Ovary (tissue), 9 donors: ENCODE measurements around the gene LRTM1. TPM values are rescaled to one million over a fixed set of nuclear protein-coding genes. Genes with fewer than 3 reads are reported as not detected.

Experiments used
- DNase-seq, 5 donors: peaks; one replicate each; pipeline ENCODE4 v3.0.0-alpha.2; 2019 to 2020
- H3K27ac ChIP-seq, 2 donors: fragments of 200-600 bp; one replicate each; pipeline versions ENCODE4 v1.5.1 to v1.8.0; 2019 to 2022
- H3K27me3 ChIP-seq: fragments of 200-600 bp; one replicate; pipeline ENCODE4 v1.8.0; 2022
- H3K36me3 ChIP-seq: fragments of 200-600 bp; sonication (generic); one replicate; pipeline ENCODE4 v1.5.1; 2019
- H3K4me1 ChIP-seq: one replicate; pipeline ENCODE4 v1.8.1; 2013; ENCODE audit warnings: mild to moderate bottlenecking, moderate library complexity; ENCODE audit not compliant: insufficient read depth
- H3K4me3 ChIP-seq: fragments of 200-600 bp; sonication (generic); one replicate; pipeline ENCODE4 v1.5.1; 2017
- H3K9me3 ChIP-seq, 2 donors: fragments of 200-600 bp in 1 of 2; sonication (generic) in 1 of 2; one replicate each; pipeline versions ENCODE4 v1.5.1 to v1.8.1; 2013 to 2019; ENCODE audit warnings: mild to moderate bottlenecking in 1 of 2, moderate library complexity in 1 of 2
- EP300 ChIP-seq: sonication (generic); formaldehyde crosslinking; IDR thresholded peaks from one replicate; pipeline ENCODE4 v1.6.1; 2017; ENCODE audit warnings: antibody characterized with exemption
- POLR2A ChIP-seq: fragments of 450-650 bp; IDR thresholded peaks from one replicate; pipeline ENCODE4 v1.6.1; 2017; ENCODE audit warnings: antibody characterized with exemption, mild to moderate bottlenecking, moderate library complexity
- WGBS, 3 donors: extraction: QIAGEN DNeasy Blood & Tissue Kit in 1 of 3; methylation state at CpG; one replicate each; pipeline versions ENCODE4 v1.1.5 to v1.1.7; 2013 to 2017; 5-methylcytosine and 5-hydroxymethylcytosine counted together
- intact Hi-C, 4 donors: fragments of 100-400 bp; cut with DNase I; formaldehyde crosslinking; loops; one replicate each; pipeline versions ENCODE4 v1.11.0 to v1.15.1; 2022 to 2023
- polyA plus RNA-seq, 2 donors: library from polyadenylated mRNA; stranded (reverse); fragments of 200-250 nt in 1 of 2; fragments of 350-450 nt in 1 of 2; fragmentation: Illumina TruSeq in 1 of 2; extraction: RNeasy Lipid Tissue Mini Kit (QIAGEN cat#74804) in 1 of 2; gene quantifications; one replicate each; pipeline ENCODE4 v1.2.3, GENCODE V29; 2013 to 2014
- total RNA-seq, 7 donors: library from RNA; depleted of rRNA in 2 of 7; stranded (reverse); fragments of >200 nt in 2 of 7; fragmentation: NEBNext Ultra II Directional in 3 of 7; extraction: Animal tissue kit (Norgen Biotek cat#: 25700) in 3 of 7; gene quantifications; one replicate each; pipeline versions ENCODE4 v1.1.0 to v1.2.4, GENCODE V29; 2016 to 2023
- TF ChIP-seq, protein P1 (sequence below), 3 donors: fragments of 450-650 bp in 2 of 3; fragments of 200-600 bp in 1 of 3; IDR thresholded peaks; one replicate each; pipeline versions ENCODE4 v1.5.1 to v1.8.0; 2016 to 2022; ENCODE audit warnings: antibody characterized with exemption in 3 of 3, mild to moderate bottlenecking in 1 of 3
- donor health status: DM: no; HTN: no; CAD: no; lungs with moderate emphysema.
- donor health status: DM: no; HTN: no; CAD: no.
- donor health status: Bipolar disorder and iron deficiency.
- donor health status: DM: yes; HTN: yes; CAD: no.
- donor health status: DM: no; HTN: no; CAD: no.
- donor health status: DM: yes; HTN: yes; CAD: no.

LRTM1 gene
- total and polyA plus RNA-seq, 9 donors = not detected

DNA sequence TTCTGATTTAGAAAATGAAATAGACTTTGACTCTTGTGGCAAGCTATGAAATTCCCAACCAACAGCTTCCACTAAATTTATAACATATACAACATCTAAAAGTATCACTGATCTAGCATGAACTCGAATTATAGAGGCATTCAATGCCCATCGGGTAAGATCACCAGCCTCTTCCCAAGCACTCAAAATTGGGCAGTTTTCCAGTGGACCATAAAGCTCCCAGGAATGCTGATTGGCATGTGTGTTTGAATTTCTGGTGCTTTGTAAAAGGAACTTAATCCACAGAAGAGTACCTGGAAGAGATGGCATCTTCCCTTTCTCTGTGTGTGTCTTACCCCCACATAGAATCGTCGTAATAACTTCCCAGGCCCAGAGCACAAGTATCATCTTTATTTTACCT is 10.0 kb downstream of the LRTM1 start:
- intact Hi-C loops = no loop called here
- Histone ChIP-seq H3K4me1 (peaks cover 2% of the 10 kb centered on the region), H3K27me3 (no peaks in the 10 kb centered on the region), H3K4me3 (no peak overlapping the region), H3K27ac (no peak overlapping the region), H3K36me3 (no peaks in the 10 kb centered on the region), H3K9me3 (no peaks in the 10 kb centered on the region)
- no peak for DNase-seq
- 83 to 96% (median 88%) methylated on average over 4 of the region's 4 CpGs for WGBS, 3 donors
- TF ChIP-seq POLR2A (no peak), EP300 (no peak)
- TF ChIP-seq, protein P1, sequence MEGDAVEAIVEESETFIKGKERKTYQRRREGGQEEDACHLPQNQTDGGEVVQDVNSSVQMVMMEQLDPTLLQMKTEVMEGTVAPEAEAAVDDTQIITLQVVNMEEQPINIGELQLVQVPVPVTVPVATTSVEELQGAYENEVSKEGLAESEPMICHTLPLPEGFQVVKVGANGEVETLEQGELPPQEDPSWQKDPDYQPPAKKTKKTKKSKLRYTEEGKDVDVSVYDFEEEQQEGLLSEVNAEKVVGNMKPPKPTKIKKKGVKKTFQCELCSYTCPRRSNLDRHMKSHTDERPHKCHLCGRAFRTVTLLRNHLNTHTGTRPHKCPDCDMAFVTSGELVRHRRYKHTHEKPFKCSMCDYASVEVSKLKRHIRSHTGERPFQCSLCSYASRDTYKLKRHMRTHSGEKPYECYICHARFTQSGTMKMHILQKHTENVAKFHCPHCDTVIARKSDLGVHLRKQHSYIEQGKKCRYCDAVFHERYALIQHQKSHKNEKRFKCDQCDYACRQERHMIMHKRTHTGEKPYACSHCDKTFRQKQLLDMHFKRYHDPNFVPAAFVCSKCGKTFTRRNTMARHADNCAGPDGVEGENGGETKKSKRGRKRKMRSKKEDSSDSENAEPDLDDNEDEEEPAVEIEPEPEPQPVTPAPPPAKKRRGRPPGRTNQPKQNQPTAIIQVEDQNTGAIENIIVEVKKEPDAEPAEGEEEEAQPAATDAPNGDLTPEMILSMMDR (IDR thresholded peaks at IDR 0.05) = no peak

DNA sequence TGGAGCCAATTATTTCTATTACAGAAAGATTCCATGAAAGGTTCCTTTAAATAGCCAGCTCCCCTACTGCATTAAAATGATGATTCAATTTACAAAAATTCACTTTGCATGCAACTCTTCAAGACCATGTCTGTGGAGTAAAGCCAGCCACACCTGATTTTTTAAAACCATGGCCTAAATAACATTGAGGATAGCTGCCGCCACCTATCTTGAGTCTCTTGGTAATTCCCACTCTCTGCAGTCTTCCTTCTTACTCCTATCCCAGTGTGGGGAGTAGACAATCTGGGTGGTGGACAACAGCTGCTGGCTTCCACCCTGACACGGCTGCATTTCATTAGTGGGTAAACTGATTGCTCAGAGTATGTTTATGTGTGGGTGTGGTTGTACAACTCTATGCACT is 10.7 kb downstream of the LRTM1 start:
- intact Hi-C loops = no loop called here
- H3K4me3 ChIP-seq = no peak overlapping the region
- TF ChIP-seq POLR2A (no peak), EP300 (no peak)
- TF ChIP-seq, protein P1 (IDR thresholded peaks at IDR 0.05) = no peak
- DNase-seq = no peak
- H3K36me3 ChIP-seq = no peaks in the 10 kb centered on the region
- 87 to 92% (median 90%) methylated on average over 2 of the region's 2 CpGs for WGBS, 3 donors
- peaks cover 2% of the 10 kb centered on the region for H3K4me1 ChIP-seq
- no peaks in the 10 kb centered on the region for H3K27me3 ChIP-seq
- H3K27ac ChIP-seq = no peak overlapping the region
- no peaks in the 10 kb centered on the region for H3K9me3 ChIP-seq

DNA sequence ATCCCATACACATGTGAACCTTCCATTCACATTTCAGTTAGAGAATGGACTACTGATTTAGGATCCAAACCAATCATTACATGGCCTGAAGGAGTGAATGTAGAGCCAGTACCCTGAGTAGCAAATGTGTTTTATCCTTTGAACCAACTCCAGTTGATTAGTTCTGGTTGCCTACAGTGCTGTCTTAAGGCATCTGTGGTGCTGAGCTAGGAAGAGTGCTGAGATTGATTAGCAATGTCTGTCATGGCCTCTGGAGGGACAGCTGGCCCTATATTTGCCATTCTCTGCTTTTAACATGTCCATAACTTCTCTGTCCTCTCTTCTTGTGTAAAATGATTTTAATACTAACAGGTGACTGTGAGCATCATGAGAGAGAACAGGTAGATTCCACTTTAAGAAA is 11.1 kb downstream of the LRTM1 start:
- TF ChIP-seq, protein P1 (IDR thresholded peaks at IDR 0.05) = no peak
- no peak for TF ChIP-seq EP300
- TF ChIP-seq POLR2A = no peak
- Histone ChIP-seq H3K4me1 (peaks cover 2% of the 10 kb centered on the region), H3K27me3 (no peaks in the 10 kb centered on the region), H3K4me3 (no peak overlapping the region), H3K27ac (no peak overlapping the region), H3K36me3 (no peaks in the 10 kb centered on the region), H3K9me3 (no peaks in the 10 kb centered on the region)
- intact Hi-C loops = no loop called here
- DNase-seq = no peak

DNA sequence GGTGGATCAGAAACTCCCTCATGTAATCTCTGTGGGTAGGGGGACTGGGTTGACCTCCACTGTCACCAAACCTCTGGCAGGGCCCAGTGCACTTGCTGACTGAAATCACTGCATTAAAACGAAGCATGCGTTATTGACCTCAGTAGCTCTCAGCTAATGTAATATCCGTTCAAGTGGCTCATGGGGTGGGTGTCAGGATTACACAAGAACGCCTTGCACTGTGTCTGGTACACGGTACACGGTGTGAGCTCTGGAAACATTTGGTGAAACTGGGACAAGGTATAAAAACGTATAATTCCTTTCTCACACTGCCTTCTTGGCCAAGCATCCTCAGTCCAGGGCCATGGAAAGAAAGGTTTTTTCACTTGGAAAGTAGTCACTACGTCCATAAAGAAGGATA is 11.9 kb downstream of the LRTM1 start:
- TF ChIP-seq POLR2A (no peak), EP300 (no peak)
- TF ChIP-seq, protein P1 (IDR thresholded peaks at IDR 0.05) = no peak
- no peaks in the 10 kb centered on the region for H3K27me3 ChIP-seq
- H3K4me1 ChIP-seq = peaks cover 2% of the 10 kb centered on the region
- no peak overlapping the region for H3K4me3 ChIP-seq
- intact Hi-C loops = no loop called here
- H3K27ac ChIP-seq = no peak overlapping the region
- 92 to 94% (median 93%) methylated on average over 8 of the region's 8 CpGs for WGBS, 3 donors
- no peaks in the 10 kb centered on the region for H3K36me3 ChIP-seq
- H3K9me3 ChIP-seq = no peaks in the 10 kb centered on the region
- DNase-seq = no peak

DNA sequence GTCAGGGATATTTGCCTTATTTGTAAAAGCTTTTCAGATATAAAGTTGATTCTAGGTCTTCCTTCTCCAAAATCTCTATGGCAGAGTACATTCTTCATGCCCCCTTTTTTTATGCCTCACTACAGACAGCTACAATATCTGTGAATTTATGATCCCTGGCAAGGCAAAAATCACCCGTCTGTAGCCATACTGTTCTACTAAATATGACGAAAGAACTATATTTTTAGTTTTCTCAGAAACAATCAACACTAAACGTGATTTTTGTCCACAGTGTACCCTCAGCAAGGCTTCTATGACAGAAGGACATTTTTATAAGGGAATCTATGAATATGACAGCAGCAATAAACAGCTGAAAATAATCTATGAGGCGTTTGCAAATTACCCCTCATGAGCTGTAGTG is 12.7 kb downstream of the LRTM1 start:
- intact Hi-C loops = no loop called here
- WGBS, 3 donors = 40 to 52% (median 40%) methylated on average over 4 of the region's 4 CpGs

More for the DNA sequence above, 12.7 kb downstream of the LRTM1 start:
- H3K36me3 ChIP-seq = no peaks in the 10 kb centered on the region
- H3K27me3 ChIP-seq = no peaks in the 10 kb centered on the region
- no peak overlapping the region for H3K4me3 ChIP-seq
- peaks cover 2% of the 10 kb centered on the region for H3K4me1 ChIP-seq
- no peaks in the 10 kb centered on the region for H3K9me3 ChIP-seq
- TF ChIP-seq POLR2A (no peak), EP300 (no peak)
- TF ChIP-seq, protein P1 (IDR thresholded peaks at IDR 0.05) = no peak
- no peak for DNase-seq
- H3K27ac ChIP-seq = no peak overlapping the region
